ENCODE results near the gene AREL1. TPM values are rescaled to one million over a fixed set of nuclear protein-coding genes. Genes with fewer than 3 reads are reported as not detected.

AREL1 gene
- total RNA-seq, 4 donors from 2014 or later, result 12.4 to 26.5 (median 21.6) TPM

GRCh38 chr14:74669846-74670245 is 43.0 kb downstream of the AREL1 start:
- DNase-seq (ENCODE audit: low spot score in 2 of 2), result peak in 1 of 2 donors; percentile 57
- 94 to 97% methylated on average over 10 of the region's 10 CpGs for WGBS, 2 donors
- intact Hi-C loops (cut with DNase I; ENCODE audit: low total_unique reads), result no loop called here
- TF ChIP-seq POLR2A (IDR thresholded peaks at IDR 0.05), result no peak
- TF ChIP-seq CTCF (IDR thresholded peaks at IDR 0.05), result no peak
- no peak overlapping the region for H3K4me3 ChIP-seq (ENCODE audit: low read depth, poor library complexity, severe bottlenecking)

- H3K4me3 ChIP-seq (ENCODE audit: low read depth, poor library complexity, severe bottlenecking), result no peak overlapping the region
- TF ChIP-seq CTCF (IDR thresholded peaks at IDR 0.05), result no peak
- no peak for TF ChIP-seq POLR2A (IDR thresholded peaks at IDR 0.05)
- DNase-seq (ENCODE audit: low spot score in 2 of 2), result no peak
- WGBS, 2 donors, result 95 to 96% methylated on average over 1 of the region's 1 CpG
- intact Hi-C loops (cut with DNase I; ENCODE audit: low total_unique reads), result no loop called here
Measured at GRCh38 chr14:74669256-74669655, 43.6 kb downstream of the AREL1 start.

GRCh38 chr14:74667758-74668157 is 45.1 kb downstream of the AREL1 start:
- TF ChIP-seq POLR2A (IDR thresholded peaks at IDR 0.05) (no peak), CTCF (IDR thresholded peaks at IDR 0.05) (no peak)
- 79 to 95% methylated on average over 1 of the region's 1 CpG for WGBS, 2 donors
- no peak for DNase-seq (ENCODE audit: low spot score in 2 of 2)
- H3K4me3 ChIP-seq (ENCODE audit: low read depth, poor library complexity, severe bottlenecking), result no peak overlapping the region
- intact Hi-C loops (cut with DNase I; ENCODE audit: low total_unique reads), result no loop called here

- intact Hi-C loops (cut with DNase I; ENCODE audit: low total_unique reads), result no loop called here
- no peak for DNase-seq (ENCODE audit: low spot score in 2 of 2)
- H3K4me3 ChIP-seq (ENCODE audit: low read depth, poor library complexity, severe bottlenecking), result no peak overlapping the region
- TF ChIP-seq POLR2A (IDR thresholded peaks at IDR 0.05) (no peak), CTCF (IDR thresholded peaks at IDR 0.05) (no peak)
- 94 to 98% methylated on average over 2 of the region's 2 CpGs for WGBS, 2 donors
Measured at GRCh38 chr14:74664717-74665116, 48.2 kb downstream of the AREL1 start.

GRCh38 chr14:74663884-74664283 is 49.0 kb downstream of the AREL1 start:
- 88 to 90% methylated on average over 7 of the region's 7 CpGs for WGBS, 2 donors
- intact Hi-C loops (cut with DNase I; ENCODE audit: low total_unique reads), result no loop called here
- H3K4me3 ChIP-seq (ENCODE audit: low read depth, poor library complexity, severe bottlenecking), result no peak overlapping the region
- TF ChIP-seq CTCF (IDR thresholded peaks at IDR 0.05) (no peak), POLR2A (IDR thresholded peaks at IDR 0.05) (no peak)
- DNase-seq (ENCODE audit: low spot score in 2 of 2), result peak in 1 of 2 donors; percentile 75

- intact Hi-C loops (cut with DNase I; ENCODE audit: low total_unique reads), result no loop called here
- TF ChIP-seq CTCF (IDR thresholded peaks at IDR 0.05), result no peak
- TF ChIP-seq POLR2A (IDR thresholded peaks at IDR 0.05), result no peak
- H3K4me3 ChIP-seq (ENCODE audit: low read depth, poor library complexity, severe bottlenecking), result no peak overlapping the region
- 89 to 90% methylated on average over 7 of the region's 7 CpGs for WGBS, 2 donors
- peak; percentile 62 to 77 for DNase-seq (ENCODE audit: low spot score in 2 of 2)
Measured at GRCh38 chr14:74661726-74662450, 51.0 kb downstream of the AREL1 start.
